Stimulated activated CD4-positive, alpha-beta T cell treated with anti-CD3 and anti-CD28 coated beads, Interleukin-4, amount 100 ng/mL, for 4 hours (primary cell): Measurements from ENCODE around the gene MAP3K20.
"Not testable (repeated sequence)": the region's sequence is repeated elsewhere in the genome, so short reads cannot be mapped to it uniquely, and the experiment has no call there.

Experiments
- DNase-seq, 2 experiments: peaks; one replicate each; pipeline ENCODE4 v3.0.0-alpha.2; 2020

The MAP3K20 gene

GRCh38 chr2:173087793-173088496, 12.3 kb downstream of the MAP3K20 start:
- DNase-seq, result no peak

- no peak for DNase-seq
These were observed 14.7 kb downstream of the MAP3K20 start for GRCh38 chr2:173090276-173090877.

GRCh38 chr2:173090973-173091660, 15.5 kb downstream of the MAP3K20 start:
- DNase-seq, result no peak

- DNase-seq, result no peak
These were observed 16.3 kb downstream of the MAP3K20 start for GRCh38 chr2:173091910-173092309.

GRCh38 chr2:173092844-173093402, 17.3 kb downstream of the MAP3K20 start:
- DNase-seq, result no peak

GRCh38 chr2:173093617-173094016, 18.0 kb downstream of the MAP3K20 start:
- not testable (repeated sequence) for DNase-seq

GRCh38 chr2:173094731-173095130, 19.1 kb downstream of the MAP3K20 start:
- no peak for DNase-seq

GRCh38 chr2:173095356-173095755, 19.7 kb downstream of the MAP3K20 start:
- DNase-seq, result no peak

GRCh38 chr2:173099271-173099670, 23.6 kb downstream of the MAP3K20 start:
- DNase-seq, result no peak

GRCh38 chr2:173099804-173100203, 24.2 kb downstream of the MAP3K20 start:
- DNase-seq, result no peak

- DNase-seq, result no peak
These were observed 26.0 kb downstream of the MAP3K20 start for GRCh38 chr2:173101687-173102086.

GRCh38 chr2:173104156-173104555, 28.5 kb downstream of the MAP3K20 start:
- DNase-seq, result no peak

- no peak for DNase-seq
These were observed 31.4 kb downstream of the MAP3K20 start for GRCh38 chr2:173106959-173107628.

- no peak for DNase-seq
These were observed 32.0 kb downstream of the MAP3K20 start for GRCh38 chr2:173107629-173108022.

GRCh38 chr2:173109253-173110188, 33.9 kb downstream of the MAP3K20 start:
- DNase-seq, result no peak

- no peak for DNase-seq
These were observed 42.0 kb downstream of the MAP3K20 start for GRCh38 chr2:173117678-173118077.

- no peak for DNase-seq
These were observed 42.7 kb downstream of the MAP3K20 start for GRCh38 chr2:173118395-173118794.

- DNase-seq, result no peak
These were observed 43.6 kb downstream of the MAP3K20 start for GRCh38 chr2:173119069-173119807.

GRCh38 chr2:173119944-173120343, 44.3 kb downstream of the MAP3K20 start:
- DNase-seq, result no peak

- no peak for DNase-seq
These were observed 47.3 kb downstream of the MAP3K20 start for GRCh38 chr2:173122936-173123335.

- no peak for DNase-seq
These were observed 48.8 kb downstream of the MAP3K20 start for GRCh38 chr2:173124441-173124840.
